Measurements from ENCODE around the gene AVL9. TPM values are rescaled to one million over a fixed set of nuclear protein-coding genes. Genes with fewer than 3 reads are reported as not detected.

AVL9 gene
- total and polyA plus RNA-seq, 2 of the 4 experiments (the other 2 are of a cell fraction) = 13.1 to 21.7 TPM

DNA sequence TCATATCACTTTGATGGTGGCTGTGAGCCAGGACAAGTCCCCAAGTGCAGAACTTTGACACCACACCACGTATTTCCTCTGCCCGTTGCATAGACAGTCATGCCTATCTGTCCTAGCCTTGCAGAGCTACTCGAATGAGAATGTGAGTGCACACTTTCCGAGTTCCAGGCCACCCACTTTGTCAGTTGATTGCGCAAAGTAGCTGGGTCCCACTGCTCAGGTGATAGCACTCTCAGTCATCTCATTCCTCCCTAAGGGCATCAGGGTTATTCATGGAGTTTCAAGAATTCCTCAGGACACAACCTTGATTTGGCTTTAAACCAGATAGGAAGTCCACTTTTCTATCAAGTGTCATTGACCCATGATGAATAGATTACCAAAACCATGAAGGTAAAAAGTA, 24.4 kb upstream of the AVL9 start:
- no peak overlapping the region for H2BK5ac ChIP-seq (ENCODE audit: low read depth, low read length, poor library complexity, severe bottlenecking)
- H2AFZ ChIP-seq (replicated peaks; ENCODE audit: low read length, poor library complexity) = no peak overlapping the region
- H3K27ac ChIP-seq (ENCODE audit: insufficient read depth, low read length) = no peak overlapping the region
- H3K79me1 ChIP-seq (ENCODE audit: low read depth in 1 of 2, low read length in 2 of 2) = no peaks in the 10 kb centered on the region
- H4K8ac ChIP-seq (ENCODE audit: low read depth in 2 of 2, low read length in 2 of 2) = no peak overlapping the region
- ChIA-PET POLR2A (ENCODE audit: unreplicated experiment) (no interaction called here), CTCF (no interaction called here)
- no peak overlapping the region for H2BK15ac ChIP-seq (ENCODE audit: low read depth, low read length)
- no peak overlapping the region for H3K14ac ChIP-seq (replicated peaks; ENCODE audit: low read depth, low read length)
- no peak overlapping the region for H2AK5ac ChIP-seq (ENCODE audit: low read depth, low read length)
- dilution Hi-C loops (cut with HindIII; ENCODE audit: low sequenced_read_pairs, unreplicated experiment) = no loop called here
- H3K4ac ChIP-seq (ENCODE audit: low read depth, low read length) = no peak overlapping the region
- ATAC-seq (ENCODE audit: low read depth) (no peak), DNase-seq (no peak)
- TF ChIP-seq RFX5 (IDR thresholded peaks at IDR 0.05; ENCODE audit: low read depth, low read length) = no peak
- no peak for TF ChIP-seq MXI1 (IDR thresholded peaks at IDR 0.05; ENCODE audit: borderline replicate concordance, low read depth, low read length)
- no peak for TF ChIP-seq MAZ (IDR thresholded peaks at IDR 0.05; ENCODE audit: borderline replicate concordance, low read depth, low read length)
- no peak for TF ChIP-seq RCOR1 (IDR thresholded peaks at IDR 0.05; ENCODE audit: insufficient replicate concordance, low read length)
- no peak overlapping the region for H3K4me2 ChIP-seq (ENCODE audit: low read depth, low read length)
- in situ Hi-C loops (cut with MboI; ENCODE audit: low sequenced_read_pairs) = no loop called here
- no peaks in the 10 kb centered on the region for H3K36me3 ChIP-seq (ENCODE audit: control insufficient read depth, insufficient read depth, low read length)
- H3K9me3 ChIP-seq (ENCODE audit: control insufficient read depth, insufficient read depth, low read length) = no peaks in the 10 kb centered on the region
- no peak overlapping the region for H3K4me3 ChIP-seq (ENCODE audit: insufficient read depth, low read depth, low read length)
- no peak overlapping the region for H4K5ac ChIP-seq (ENCODE audit: low read depth, low read length)
- no peak overlapping the region for H3K9ac ChIP-seq (ENCODE audit: low read depth, low read length)
- no peaks in the 10 kb centered on the region for H4K20me1 ChIP-seq (ENCODE audit: insufficient read depth, low read length)
- H3K23ac ChIP-seq (ENCODE audit: low read depth, low read length) = no peak overlapping the region
- BruUV-seq (replicated peaks) = no TSS peak
- WGBS, 2 experiments (ENCODE audit: extremely low coverage in 2 of 2, insufficient read length in 1 of 2) = 20% methylated on average over 2 of the region's 5 CpGs; no CpG with 5 or more reads in 1 of the 2 experiments
- H3K56ac ChIP-seq (ENCODE audit: extremely low read depth, insufficient read depth, low read length) = no peak overlapping the region
- no peak overlapping the region for H2BK20ac ChIP-seq (ENCODE audit: low read depth, low read length)
- intact Hi-C loops (cut with micrococcal nuclease) = no loop called here
- no peak overlapping the region for H2BK120ac ChIP-seq (ENCODE audit: low read depth, low read length)
- no peaks in the 10 kb centered on the region for H3K27me3 ChIP-seq (ENCODE audit: control insufficient read depth, insufficient read depth, low read length)
- no peak overlapping the region for H4K91ac ChIP-seq (ENCODE audit: insufficient read depth, low read depth, low read length)
- H3K18ac ChIP-seq (ENCODE audit: low read depth, low read length) = no peak overlapping the region
- H3K4me1 ChIP-seq (ENCODE audit: control insufficient read depth, insufficient read depth, low read length) = peaks cover 3% of the 10 kb centered on the region; the same call in 1 of the 2 replicates
- no peak overlapping the region for H2AK9ac ChIP-seq (replicated peaks; ENCODE audit: low read depth, low read length, poor library complexity)
- 0 out of 2 replicates have a peak, but pooled peaks cover 3% of the 10 kb centered on the region for H3K9me1 ChIP-seq (ENCODE audit: insufficient read depth, low read length)

All from IMR-90 (cell line).